ENCODE measurements around the gene KATNAL2. TPM values are rescaled to one million over a fixed set of nuclear protein-coding genes. Genes with fewer than 3 reads are reported as not detected.

KATNAL2 gene
- total and polyA plus RNA-seq, 10 of the 15 experiments (the other 5 are each of a cell fraction or from before 2014, with no cell fraction given): 0.20 to 2.4 (median 1.7) TPM

GRCh38 chr18:46917108-46917802 lies at the start of gene KATNAL2, which contains the start of gene PIAS2 (continued):
- TF ChIP-seq IRF5 (IDR thresholded peaks at IDR 0.05; ENCODE audit: borderline replicate concordance): no peak
- peak; percentile 77; the same call in 1 of the 2 replicates for TF ChIP-seq SMARCA5 (IDR thresholded peaks at IDR 0.05)
- TF ChIP-seq TARDBP (IDR thresholded peaks at IDR 0.05; ENCODE audit: borderline replicate concordance): no peak
- no peak for TF ChIP-seq RELA (IDR thresholded peaks at IDR 0.05; ENCODE audit: borderline replicate concordance, partially characterized antibody)
- TF ChIP-seq BMI1 (IDR thresholded peaks at IDR 0.05; ENCODE audit: borderline replicate concordance): no peak
- TF ChIP-seq, protein P1, sequence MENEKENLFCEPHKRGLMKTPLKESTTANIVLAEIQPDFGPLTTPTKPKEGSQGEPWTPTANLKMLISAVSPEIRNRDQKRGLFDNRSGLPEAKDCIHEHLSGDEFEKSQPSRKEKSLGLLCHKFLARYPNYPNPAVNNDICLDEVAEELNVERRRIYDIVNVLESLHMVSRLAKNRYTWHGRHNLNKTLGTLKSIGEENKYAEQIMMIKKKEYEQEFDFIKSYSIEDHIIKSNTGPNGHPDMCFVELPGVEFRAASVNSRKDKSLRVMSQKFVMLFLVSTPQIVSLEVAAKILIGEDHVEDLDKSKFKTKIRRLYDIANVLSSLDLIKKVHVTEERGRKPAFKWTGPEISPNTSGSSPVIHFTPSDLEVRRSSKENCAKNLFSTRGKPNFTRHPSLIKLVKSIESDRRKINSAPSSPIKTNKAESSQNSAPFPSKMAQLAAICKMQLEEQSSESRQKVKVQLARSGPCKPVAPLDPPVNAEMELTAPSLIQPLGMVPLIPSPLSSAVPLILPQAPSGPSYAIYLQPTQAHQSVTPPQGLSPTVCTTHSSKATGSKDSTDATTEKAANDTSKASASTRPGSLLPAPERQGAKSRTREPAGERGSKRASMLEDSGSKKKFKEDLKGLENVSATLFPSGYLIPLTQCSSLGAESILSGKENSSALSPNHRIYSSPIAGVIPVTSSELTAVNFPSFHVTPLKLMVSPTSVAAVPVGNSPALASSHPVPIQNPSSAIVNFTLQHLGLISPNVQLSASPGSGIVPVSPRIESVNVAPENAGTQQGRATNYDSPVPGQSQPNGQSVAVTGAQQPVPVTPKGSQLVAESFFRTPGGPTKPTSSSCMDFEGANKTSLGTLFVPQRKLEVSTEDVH (IDR thresholded peaks at IDR 0.05; ENCODE audit: low read depth, partially characterized antibody): no peak
- no peak for TF ChIP-seq HDAC6 (IDR thresholded peaks at IDR 0.05; ENCODE audit: unreplicated experiment)
- peak; percentile 94 for TF ChIP-seq RB1 (IDR thresholded peaks at IDR 0.05; ENCODE audit: borderline replicate concordance)
- no peak for TF ChIP-seq HDAC2 (IDR thresholded peaks at IDR 0.05)
- TF ChIP-seq TCF3 (IDR thresholded peaks at IDR 0.05; ENCODE audit: borderline replicate concordance, insufficient read depth, low read depth, low read length): peak; percentile 57; the same call in 1 of the 2 replicates
- peak; percentile 46; the same call in 1 of the 2 replicates for TF ChIP-seq MEF2A (IDR thresholded peaks at IDR 0.05; ENCODE audit: insufficient read depth, low read depth, low read length)
- TF ChIP-seq DPF2 (IDR thresholded peaks at IDR 0.05): peak; percentile 90
- TF ChIP-seq POLR2AphosphoS5 (IDR thresholded peaks at IDR 0.05; ENCODE audit: low read length): peak; percentile 69; the same call in 1 of the 2 replicates
- no peak for TF ChIP-seq RAD51 (IDR thresholded peaks at IDR 0.05)
- TF ChIP-seq RUNX3 (IDR thresholded peaks at IDR 0.05; ENCODE audit: low read length): peak; percentile 64
- no peak for TF ChIP-seq NBN (IDR thresholded peaks at IDR 0.05)
- TF ChIP-seq KDM1A (IDR thresholded peaks at IDR 0.05; ENCODE audit: borderline replicate concordance): no peak
- TF ChIP-seq NR2F1 (conservative IDR thresholded peaks at IDR 0.05): peak; percentile 65; the same call in 1 of the 2 replicates
- TF ChIP-seq ZBTB33 (IDR thresholded peaks at IDR 0.05): no peak
- TF ChIP-seq, protein P2, sequence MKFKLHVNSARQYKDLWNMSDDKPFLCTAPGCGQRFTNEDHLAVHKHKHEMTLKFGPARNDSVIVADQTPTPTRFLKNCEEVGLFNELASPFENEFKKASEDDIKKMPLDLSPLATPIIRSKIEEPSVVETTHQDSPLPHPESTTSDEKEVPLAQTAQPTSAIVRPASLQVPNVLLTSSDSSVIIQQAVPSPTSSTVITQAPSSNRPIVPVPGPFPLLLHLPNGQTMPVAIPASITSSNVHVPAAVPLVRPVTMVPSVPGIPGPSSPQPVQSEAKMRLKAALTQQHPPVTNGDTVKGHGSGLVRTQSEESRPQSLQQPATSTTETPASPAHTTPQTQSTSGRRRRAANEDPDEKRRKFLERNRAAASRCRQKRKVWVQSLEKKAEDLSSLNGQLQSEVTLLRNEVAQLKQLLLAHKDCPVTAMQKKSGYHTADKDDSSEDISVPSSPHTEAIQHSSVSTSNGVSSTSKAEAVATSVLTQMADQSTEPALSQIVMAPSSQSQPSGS (IDR thresholded peaks at IDR 0.05; ENCODE audit: low read length): no peak
- TF ChIP-seq JUND (IDR thresholded peaks at IDR 0.05; ENCODE audit: low read depth, low read length): no peak
- TF ChIP-seq RFX5 (IDR thresholded peaks at IDR 0.05; ENCODE audit: low read depth, low read length): no peak
- no peak; the same call in 1 of the 2 replicates for TF ChIP-seq TBL1XR1 (IDR thresholded peaks at IDR 0.05; ENCODE audit: low read depth, low read length)
- TF ChIP-seq CREM (IDR thresholded peaks at IDR 0.05; ENCODE audit: low read depth): no peak
- TF ChIP-seq FOXK2 (IDR thresholded peaks at IDR 0.05): no peak
- no peak for TF ChIP-seq MXI1 (IDR thresholded peaks at IDR 0.05; ENCODE audit: low read depth, low read length)
